Measurements from ENCODE around the gene LMX1B.
"Not testable (repeated sequence)": the region's sequence is repeated elsewhere in the genome, so short reads cannot be mapped to it uniquely, and the experiment has no call there.

The LMX1B gene

GRCh38 chr9:126613651-126614050, at the start of gene LMX1B:
TSS of gene LMX1B (plus strand) at chr9:126613928. CDS start at chr9:126614450, 522 bp downstream.
- POLR2A ChIA-PET: no interaction called here
- DNase-seq (ENCODE audit: low read depth, low spot score): no peak
- no peak within 1 kb of the TSS for H3K4me3 ChIP-seq (ENCODE audit: low read depth, low read length)
- CTCF ChIA-PET: interaction anchor here (0.7 to 1.5 kb wide), 3 partner anchors 168 to 170 kb away, joined by 3 to 6 read pairs (median 3); no protein-coding TSS in a partner anchor
- TF ChIP-seq, protein P1, sequence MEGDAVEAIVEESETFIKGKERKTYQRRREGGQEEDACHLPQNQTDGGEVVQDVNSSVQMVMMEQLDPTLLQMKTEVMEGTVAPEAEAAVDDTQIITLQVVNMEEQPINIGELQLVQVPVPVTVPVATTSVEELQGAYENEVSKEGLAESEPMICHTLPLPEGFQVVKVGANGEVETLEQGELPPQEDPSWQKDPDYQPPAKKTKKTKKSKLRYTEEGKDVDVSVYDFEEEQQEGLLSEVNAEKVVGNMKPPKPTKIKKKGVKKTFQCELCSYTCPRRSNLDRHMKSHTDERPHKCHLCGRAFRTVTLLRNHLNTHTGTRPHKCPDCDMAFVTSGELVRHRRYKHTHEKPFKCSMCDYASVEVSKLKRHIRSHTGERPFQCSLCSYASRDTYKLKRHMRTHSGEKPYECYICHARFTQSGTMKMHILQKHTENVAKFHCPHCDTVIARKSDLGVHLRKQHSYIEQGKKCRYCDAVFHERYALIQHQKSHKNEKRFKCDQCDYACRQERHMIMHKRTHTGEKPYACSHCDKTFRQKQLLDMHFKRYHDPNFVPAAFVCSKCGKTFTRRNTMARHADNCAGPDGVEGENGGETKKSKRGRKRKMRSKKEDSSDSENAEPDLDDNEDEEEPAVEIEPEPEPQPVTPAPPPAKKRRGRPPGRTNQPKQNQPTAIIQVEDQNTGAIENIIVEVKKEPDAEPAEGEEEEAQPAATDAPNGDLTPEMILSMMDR (IDR thresholded peaks at IDR 0.05; ENCODE audit: insufficient read depth, low read length, missing control alignments): no peak

DNA sequence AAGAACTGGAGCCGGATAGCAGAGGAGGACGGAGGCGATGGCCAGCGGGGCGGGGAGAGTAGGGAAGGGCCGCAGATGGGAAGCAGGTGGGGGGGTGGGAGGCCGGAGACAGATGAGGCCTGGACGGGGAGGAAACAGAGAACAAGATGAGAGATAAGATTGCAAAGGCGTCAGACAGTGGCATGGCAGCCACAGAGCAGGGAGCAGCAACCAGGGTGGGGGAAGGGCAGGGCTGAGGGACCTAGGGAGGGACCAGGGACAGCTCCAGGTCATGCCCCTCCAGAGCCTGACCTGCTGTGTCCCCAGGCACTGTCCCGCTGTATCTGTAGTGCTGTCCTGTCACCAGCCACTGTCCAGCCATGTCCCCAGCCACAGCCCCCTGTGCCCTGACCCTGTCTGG, 49.6 kb upstream of the LMX1B start:
- ChIA-PET POLR2A (no interaction called here), CTCF (interaction anchor here (0.9 to 4.9 kb wide), 4 partner anchors 10 to 63 kb away, joined by 4 to 61 read pairs (median 6); no protein-coding TSS in a partner anchor)
- TF ChIP-seq, protein P1 (IDR thresholded peaks at IDR 0.05; ENCODE audit: insufficient read depth, low read length, missing control alignments): no peak

DNA sequence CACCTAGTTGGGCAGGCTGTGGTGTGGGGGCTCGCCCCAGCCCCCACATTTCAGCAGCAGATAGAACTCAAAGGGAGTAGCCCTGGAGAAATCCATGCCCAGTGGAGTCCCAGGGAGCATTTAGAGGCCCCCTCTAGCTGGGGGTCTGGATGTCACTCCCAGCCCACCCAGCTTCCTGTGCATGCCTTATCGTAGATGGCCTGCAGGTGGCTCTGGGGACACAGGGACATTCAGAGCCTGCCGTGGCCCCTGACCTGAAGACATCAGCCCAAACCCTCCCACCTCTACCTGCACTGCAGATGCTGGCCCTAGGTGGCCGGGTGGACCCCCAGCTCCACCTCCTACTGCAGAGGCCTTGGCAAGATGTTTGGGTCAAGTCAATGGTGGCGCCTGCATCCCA, 49.0 kb upstream of the LMX1B start:
- POLR2A ChIA-PET: no interaction called here
- H3K4me3 ChIP-seq (ENCODE audit: low read depth, low read length): no peak overlapping the region
- CTCF ChIA-PET: interaction anchor here (0.9 to 1.4 kb wide), 2 partner anchors 10 to 51 kb away, joined by 4 to 6 read pairs; no protein-coding TSS in a partner anchor
- TF ChIP-seq, protein P1 (IDR thresholded peaks at IDR 0.05; ENCODE audit: insufficient read depth, low read length, missing control alignments): no peak
- no peak for DNase-seq (ENCODE audit: low read depth, low spot score)

More for the DNA sequence above, 49.6 kb upstream of the LMX1B start:
- DNase-seq (ENCODE audit: low read depth, low spot score): no peak
- H3K4me3 ChIP-seq (ENCODE audit: low read depth, low read length): no peak overlapping the region

GRCh38 chr9:126565336-126566128, 48.2 kb upstream of the LMX1B start:
- ChIA-PET CTCF (no interaction called here), POLR2A (no interaction called here)
- no peak overlapping the region for H3K4me3 ChIP-seq (ENCODE audit: low read depth, low read length)
- no peak for DNase-seq (ENCODE audit: low read depth, low spot score)
- TF ChIP-seq, protein P1 (IDR thresholded peaks at IDR 0.05; ENCODE audit: insufficient read depth, low read length, missing control alignments): no peak

GRCh38 chr9:126569036-126569435, 44.7 kb upstream of the LMX1B start:
- CTCF ChIA-PET: interaction anchor here (0.7 to 5.7 kb wide), 3 partner anchors 9 to 69 kb away, joined by 3 to 55 read pairs (median 3); no protein-coding TSS in a partner anchor
- TF ChIP-seq, protein P1 (IDR thresholded peaks at IDR 0.05; ENCODE audit: insufficient read depth, low read length, missing control alignments): no peak

GRCh38 chr9:126578029-126578428, 35.7 kb upstream of the LMX1B start:
- POLR2A ChIA-PET: no interaction called here
- H3K4me3 ChIP-seq (ENCODE audit: low read depth, low read length): no peak overlapping the region
- TF ChIP-seq, protein P1 (IDR thresholded peaks at IDR 0.05; ENCODE audit: insufficient read depth, low read length, missing control alignments): no peak
- CTCF ChIA-PET: interaction anchor here (1.2 to 1.6 kb wide), 3 partner anchors 20 to 78 kb away, joined by 3 to 11 read pairs (median 5); no protein-coding TSS in a partner anchor
- no peak for DNase-seq (ENCODE audit: low read depth, low spot score)

More at GRCh38 chr9:126569036-126569435, 44.7 kb upstream of the LMX1B start:
- H3K4me3 ChIP-seq (ENCODE audit: low read depth, low read length): no peak overlapping the region
- DNase-seq (ENCODE audit: low read depth, low spot score): no peak
- POLR2A ChIA-PET: no interaction called here

DNA sequence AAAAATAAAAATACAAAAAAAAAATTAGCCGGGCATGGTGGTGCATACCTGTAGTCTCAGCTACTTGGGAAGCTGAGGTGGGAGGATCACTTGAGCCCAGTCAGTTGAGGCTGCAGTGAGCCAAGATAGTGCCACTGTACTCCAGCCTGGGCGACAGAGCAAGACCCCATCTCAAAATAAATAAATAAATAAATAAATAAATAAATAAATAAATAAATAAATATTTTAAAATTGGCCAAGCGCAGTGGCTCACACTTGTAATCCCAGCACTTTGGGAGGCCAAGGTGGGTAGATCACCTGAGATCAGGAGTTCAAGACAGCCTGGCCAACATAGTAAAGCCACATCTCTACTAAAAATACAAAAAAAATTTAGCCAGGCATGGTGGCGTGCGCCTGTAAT, 33.4 kb upstream of the LMX1B start:
- H3K4me3 ChIP-seq (ENCODE audit: low read depth, low read length); POLR2A ChIA-PET; DNase-seq (ENCODE audit: low read depth, low spot score): not testable (repeated sequence)
- CTCF ChIA-PET: interaction anchor here (1.9 kb wide), 1 partner anchor 23 kb away, joined by 7 read pairs; no protein-coding TSS in a partner anchor

All from AG04449 (cell line).